GM21360 (cell line): Measurements from ENCODE around the gene GDI2.
"Not testable (repeated sequence)": the region's sequence is repeated elsewhere in the genome, so short reads cannot be mapped to it uniquely, and the experiment has no call there.

Experiments
- ATAC-seq: cut with Tn5 transposase; IDR thresholded peaks from one replicate; pipeline ENCODE4 v1.9.1; 2021; ENCODE audit warnings: mild to moderate bottlenecking, moderate library complexity; ENCODE audit not compliant: unreplicated experiment

GDI2 gene

DNA sequence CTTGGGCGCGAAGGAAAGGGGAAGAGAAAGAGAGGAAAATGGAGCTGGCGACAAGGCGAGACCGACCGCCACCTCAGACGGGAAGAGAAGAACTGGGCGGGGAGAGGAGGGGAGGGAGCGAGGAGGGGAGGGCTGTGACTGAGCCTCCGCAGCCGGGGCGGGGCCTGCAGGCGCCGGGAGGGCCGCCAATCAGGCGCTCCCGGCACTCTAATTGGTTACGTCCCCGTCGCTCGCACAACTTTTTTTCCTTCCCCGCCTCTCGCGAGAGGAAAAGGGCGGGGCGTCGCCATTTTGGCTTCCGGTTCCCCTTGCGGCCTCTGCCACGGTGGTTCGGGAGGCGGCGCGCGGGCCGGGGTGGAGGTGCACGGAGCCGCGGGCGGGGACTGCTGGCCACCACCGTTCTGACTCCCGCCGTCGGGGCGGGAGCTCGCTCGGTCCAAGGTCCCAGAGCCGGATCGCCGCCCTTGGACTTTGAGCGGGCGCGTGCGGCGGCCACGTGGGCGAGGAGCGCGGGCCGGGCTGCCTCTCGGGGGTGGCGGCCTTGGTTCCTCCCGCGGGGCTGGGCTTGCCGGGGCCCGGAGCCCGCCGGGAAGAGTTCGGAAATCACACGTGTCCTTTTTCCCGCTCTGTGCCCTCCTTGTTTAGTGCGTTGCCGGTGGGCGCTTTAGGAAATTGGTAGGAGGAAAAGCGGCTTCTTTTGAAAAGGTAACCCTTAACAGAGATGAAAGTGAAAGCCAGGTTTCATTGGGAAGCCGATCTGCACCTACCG, at the start of gene GDI2:
GDI2 (minus strand) TSS at position 94 of the 769 bp plus-strand sequence. CDS start 176 bp downstream, outside the sequence.
- ATAC-seq, result peak; percentile 70

DNA sequence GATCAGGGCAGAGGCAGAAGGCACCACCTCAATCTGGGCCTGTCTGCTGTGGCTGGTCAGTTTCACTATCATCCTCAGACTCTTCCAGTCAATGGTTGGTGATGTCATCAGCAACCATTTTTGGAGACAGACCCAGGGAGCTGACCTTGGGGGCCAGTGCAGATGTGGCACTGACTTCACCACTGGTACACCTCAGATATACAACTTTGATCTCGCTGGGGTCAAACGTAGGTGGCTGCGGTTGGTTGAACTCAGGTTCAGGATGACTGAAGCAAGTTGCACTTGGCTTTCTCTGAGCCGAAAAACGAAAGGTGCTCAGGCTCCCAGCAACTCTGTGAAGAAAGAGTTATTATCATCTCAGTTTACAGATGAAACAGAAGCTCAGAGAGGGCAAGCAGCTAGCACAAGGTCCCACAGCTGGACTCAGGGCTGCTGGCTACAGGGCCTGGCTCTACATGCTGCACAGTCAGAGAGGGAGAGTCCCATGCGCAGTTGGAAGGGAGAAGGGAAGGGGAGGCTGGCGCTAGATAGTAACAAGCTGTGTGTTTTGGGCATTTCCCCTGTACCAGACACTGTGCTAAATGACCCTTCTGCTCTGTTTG, 49.2 kb upstream of the GDI2 start:
- peak; percentile 95 for ATAC-seq

DNA sequence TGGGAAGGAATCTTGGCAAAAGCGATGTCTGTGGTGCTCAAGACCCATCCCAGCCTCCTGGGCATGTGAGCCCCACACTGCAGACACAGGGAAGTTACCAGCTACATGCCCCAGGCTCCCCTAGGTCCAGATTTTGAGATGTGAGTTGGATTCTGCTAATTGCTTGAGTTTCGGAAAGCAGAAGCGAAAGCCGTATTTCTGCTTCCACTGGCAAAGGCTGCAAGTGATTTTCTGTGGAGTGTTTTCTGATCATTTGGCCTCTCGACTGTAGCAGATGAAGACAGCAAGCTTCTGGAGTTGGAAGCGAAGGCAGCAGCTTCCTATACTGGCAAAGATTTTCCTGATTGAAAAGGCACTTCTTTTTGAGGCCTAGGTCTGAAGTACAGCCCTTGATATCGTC, 46.8 kb upstream of the GDI2 start:
- ATAC-seq, result no peak

DNA sequence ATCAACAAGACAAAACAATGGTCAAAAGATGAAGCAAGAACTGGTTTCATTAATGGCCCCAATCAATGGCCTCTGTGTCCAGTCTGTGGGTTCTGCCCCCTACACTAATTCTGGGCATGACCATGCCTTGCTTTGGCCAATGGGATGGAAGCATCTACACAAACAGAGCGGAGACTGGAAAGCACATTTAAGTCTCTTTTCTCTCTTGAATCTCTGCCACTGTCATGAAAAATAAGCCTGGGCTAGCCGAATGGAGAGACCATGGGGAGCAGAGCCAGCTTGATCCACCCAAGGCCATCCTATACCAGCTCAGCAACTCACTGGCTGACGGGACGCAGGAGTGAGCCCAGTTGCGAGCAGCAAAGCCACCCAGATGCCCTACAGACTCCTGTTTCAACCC, 45.6 kb upstream of the GDI2 start:
- ATAC-seq, result no peak

DNA sequence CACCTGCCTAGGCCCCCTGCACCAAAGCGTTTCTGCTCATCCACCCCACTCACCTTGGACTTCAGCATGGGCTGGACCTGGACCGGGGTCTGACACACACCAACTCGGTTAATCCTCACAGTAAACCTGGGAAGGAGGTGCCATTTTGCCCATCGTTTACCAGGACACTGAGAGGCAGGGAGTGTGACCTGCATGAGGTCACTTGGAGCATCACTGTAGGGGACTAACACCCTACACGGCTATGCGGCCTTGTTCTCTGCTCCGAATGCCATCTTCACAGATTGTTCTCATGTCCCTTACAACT, 43.4 kb upstream of the GDI2 start:
- ATAC-seq, result no peak

DNA sequence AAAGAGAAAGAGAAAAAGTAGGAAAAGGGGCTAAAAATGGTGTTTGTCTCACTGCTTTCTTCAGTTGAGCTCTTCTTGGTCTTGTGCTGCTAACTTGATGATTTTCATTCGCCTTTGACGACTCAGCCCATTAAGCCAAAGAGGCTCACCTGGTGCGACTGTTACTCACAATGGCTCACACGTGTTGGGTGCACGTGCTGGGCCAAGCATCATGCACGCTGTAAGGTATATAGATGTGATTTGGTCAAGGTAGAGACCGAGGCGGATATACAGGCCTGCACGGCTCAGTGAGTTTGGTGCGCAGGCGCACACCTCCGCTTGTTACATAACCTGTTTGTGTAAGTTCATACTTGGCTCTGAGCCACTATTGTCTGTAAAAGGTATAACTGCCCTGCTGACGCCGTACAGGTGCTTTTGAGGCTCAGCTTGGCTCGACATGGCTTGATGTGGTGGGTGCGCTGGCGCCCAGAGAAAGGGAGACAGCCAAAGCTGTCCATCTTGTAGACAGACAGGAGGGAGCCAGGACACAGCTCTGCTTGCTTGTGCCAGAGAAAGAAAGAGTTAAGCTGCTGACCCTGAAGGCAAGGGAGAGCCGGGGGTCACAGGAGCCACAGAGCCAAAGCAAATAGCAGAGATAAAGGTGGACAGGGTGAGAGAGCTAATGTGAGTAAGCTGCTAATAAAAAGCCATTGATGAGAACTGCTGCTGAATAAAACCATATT, 42.9 kb upstream of the GDI2 start:
- ATAC-seq, result no peak

DNA sequence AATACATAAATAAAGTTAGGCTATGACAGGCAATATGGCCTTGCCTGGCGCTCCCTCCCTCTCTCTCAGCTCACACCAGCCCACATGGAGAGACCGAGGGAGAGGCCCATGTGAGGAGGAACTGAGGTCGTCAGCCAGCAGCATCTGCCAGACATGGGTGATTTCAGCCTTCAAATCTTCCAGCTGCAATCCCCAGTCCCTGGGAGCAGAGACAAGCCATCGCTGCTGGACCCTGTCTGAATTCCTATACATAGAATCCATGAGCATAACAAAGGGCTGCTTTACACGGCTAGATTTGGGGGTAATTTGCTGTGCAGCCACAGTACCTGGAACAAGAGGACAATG, 40.9 kb upstream of the GDI2 start:
- ATAC-seq, result no peak

DNA sequence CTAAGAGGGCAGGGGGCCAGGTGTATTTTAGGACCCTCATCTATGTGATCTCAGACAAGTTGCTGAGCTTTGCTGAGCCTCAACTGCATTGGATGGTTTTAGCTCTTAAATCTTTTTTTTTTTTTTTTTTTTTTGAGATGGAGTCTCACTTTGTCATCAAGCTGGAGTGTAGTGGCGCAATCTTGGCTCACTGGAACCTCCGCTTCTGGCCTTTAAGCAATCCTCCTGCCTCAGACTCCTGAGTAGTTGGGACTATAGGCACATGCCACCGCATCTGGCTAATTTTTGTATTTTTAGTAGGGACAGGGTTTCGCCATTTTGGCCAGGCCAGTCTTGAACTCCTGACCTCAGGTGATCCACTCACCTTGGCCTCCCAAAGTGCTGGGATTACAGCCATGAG, 33.4 kb upstream of the GDI2 start:
- not testable (repeated sequence) for ATAC-seq

DNA sequence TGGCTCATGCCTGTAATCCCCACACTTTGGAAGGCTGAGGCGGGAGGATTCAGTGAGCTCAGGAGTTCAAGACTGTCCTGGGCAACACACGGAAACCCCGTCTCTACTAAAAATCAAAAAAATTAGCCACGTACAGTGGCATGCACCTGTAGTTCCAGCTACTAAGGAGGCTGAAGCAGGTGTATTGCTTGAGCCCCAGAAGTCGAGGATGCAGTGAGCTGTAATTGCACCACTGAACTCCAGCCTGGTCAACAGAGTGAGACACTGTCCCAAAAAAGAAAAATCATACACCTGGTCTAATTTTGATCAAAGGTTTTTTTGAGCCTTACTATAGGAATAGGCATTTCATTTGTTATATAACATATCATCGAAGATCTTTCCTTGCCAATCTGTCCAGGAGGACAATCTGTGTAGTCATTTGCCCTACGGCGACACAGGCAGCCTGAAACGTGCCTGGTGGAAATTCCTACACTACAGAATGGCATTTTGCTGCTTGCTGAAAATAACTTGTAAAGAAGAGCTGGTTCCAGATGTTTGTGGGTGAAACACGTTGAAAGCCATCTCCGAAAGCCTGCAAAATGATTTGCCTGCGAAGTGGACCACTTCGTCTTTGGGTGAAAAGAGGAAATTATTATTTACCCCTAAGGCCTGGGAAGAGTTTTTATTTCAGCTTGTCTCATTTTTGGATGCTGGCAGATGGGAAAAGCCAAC, 31.3 kb upstream of the GDI2 start:
- no peak for ATAC-seq

DNA sequence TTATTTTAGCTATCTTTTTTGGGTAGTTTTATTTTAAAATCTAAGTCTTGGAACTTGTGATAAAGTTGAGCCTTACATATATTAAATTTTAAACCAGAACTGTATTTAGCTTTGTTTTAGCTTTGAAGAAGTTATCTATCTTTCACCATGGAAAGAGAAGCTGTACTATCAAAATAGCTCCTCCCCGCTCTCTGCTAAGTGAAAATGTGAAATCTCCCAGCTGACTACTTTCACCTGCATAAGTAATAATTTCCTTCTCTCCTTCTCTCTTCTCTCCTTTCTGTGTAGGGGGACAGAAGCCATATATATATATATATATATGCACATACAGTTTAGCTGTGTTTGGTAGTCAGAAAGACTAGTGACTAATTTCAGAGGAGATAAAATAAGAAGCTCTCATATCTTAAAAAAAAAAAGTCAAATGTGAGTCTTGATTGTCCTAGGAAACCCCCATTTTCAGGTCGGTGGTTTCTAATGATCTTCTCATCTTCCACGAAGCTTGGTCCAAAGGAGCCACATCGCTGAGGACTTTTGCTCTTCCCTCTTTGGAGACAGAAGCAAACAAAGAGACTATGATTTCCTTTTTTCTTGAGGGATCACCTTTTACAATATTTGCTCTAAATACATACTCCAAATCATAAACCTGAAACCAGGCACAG, 30.6 kb upstream of the GDI2 start:
- ATAC-seq, result no peak

DNA sequence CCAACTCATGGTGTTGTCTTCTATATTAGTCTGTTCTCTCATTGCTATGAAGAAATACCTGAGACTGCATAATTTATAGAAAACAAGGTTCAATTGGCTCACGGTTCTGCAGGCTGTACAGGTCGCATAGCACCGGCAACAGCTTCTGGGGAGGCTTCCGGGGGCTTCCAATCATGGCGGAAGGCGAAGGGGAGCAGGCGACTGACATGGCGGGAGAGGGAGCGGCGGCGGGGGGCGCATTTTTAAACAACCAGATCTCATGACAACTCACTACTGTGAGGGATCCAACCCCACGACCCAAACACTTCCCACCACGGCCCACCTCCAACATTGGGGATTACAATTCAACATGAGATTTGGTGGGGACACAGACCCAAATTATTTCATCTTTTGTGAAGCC, 28.7 kb upstream of the GDI2 start:
- no peak for ATAC-seq

DNA sequence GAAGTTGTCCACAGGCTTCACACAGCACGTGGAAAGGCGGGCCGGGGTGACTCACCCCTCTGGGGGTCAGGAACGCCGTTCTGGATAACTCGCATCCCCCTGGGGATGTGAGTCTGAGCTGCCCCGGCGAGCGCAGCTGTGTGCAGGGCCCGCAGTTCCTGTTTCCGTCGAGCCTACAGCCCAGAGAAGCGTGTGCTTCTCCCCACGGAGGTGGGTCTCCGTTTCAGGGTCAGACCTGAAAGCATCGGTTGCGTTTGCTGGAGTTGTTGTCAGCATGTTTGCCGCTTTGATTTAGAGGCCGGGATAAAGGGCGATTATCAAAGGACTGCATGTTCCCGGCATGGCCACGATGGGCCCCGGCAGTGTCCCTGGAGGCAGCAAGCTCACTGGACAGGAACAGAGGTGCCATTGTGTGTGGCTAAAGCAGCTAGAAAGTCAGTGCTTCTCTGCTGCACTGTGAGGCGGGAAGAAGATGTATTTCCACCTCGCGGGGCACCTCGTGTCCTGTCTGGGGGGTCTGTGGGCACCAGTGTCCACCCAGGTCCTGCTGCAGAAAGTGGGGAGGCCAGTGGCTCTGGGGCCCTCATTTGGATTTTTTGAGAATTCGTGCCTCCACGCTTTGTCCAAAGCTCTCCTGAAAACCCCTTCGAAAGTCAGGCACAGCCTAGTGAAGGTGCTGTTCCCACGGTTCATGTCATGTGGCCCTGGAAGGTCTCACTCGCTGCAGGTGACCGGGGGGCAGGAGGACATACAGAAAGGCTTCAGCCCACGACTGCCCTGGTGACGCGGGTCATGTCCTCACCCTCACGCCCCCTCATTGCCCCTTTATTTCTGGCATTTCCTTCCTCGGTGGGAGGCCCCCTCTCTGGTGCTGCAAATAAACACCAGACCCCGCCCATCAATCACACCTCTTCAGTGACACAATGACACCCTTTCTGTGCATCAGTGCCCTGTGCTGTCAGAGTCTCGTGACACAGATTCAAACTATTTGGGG, 27.4 kb upstream of the GDI2 start:
- peak; percentile 58 for ATAC-seq

DNA sequence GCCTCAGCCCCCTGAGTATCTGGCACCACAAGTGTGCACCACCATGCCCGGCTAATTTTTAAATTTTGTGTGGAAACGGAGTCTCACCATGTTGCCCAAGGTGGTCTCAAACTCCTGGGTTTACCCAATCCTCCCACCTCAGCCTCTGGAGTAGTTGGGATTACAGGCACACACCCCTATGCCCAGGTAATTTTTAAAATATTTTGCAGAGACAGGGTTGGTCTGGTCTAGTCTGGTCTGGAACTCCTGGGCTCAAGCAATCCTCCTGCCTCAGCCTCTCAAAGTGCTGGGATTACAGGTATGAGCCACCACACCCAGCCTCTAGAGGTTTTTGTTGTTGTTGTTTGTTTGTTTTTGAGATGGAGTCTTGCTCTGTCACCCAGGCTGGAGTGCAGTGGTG, 22.9 kb upstream of the GDI2 start:
- ATAC-seq, result not testable (repeated sequence)

DNA sequence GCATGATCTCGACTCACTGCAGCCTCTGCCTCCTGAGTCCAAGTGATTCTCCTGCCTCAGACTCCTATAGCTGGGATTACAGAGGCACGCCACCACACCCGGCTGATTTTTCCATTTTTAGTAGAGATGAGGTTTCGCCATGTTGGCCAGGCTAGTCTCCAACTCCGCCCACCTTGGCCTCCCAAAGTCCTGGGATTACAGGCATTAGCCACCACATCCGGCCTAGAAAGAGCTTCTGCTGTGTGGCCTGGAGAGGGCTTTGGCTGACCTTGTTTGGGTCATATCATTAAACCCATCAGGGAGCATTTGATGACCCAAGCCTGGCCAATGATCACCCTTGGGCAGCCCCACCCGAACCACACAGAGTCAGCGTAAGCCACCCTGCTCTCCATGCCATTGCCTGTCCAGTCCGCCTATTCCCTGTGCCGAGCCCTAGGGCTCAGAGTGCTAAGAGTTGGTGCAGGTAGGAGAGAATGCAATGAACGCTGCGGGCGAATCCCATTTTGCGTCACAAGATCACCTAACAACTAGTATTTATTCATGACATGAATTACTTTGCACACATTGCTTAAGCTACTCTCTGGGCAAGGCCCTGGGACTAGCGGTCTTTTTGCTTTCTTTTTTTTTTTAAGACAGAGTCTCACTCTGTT, 22.3 kb upstream of the GDI2 start:
- no peak for ATAC-seq

DNA sequence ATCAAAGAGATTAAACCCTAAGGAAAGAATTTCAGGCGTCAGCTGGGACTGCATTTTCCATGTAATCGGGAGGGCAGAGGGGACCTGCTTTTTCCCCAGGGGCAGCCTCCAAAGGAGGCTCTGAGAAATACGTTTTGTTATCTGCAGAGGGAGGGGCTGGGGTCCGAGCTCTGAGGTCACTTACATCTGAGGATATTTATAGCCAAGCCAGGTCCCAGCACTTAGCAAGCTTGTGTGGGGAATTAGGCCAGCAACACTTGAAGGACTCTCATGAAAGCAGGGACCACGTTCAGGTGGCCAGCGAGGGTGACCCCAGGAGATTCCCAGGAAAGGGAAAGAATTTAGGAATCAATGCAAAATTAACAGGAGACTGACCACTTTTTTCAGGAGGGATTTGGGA, 20.6 kb upstream of the GDI2 start:
- no peak for ATAC-seq

DNA sequence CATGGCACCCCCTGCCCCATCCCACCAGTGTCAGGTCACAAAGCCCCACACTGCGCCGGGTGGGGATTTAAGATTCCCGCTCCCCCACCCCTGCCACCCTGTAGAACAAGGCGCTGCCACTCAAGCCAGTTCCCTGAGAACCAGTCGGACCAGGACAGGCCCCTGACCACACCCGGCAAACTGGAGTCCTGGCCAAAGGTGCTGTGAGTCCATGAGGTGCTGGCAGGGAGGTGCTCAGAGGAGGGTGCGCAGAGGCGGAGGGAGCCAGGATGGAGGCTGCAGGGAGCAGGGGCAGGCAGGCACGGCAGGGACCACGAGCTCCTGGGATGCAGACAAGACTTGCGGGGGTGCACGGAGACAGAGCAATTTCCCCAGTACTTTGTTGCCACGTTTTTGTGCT, 19.7 kb upstream of the GDI2 start:
- ATAC-seq, result no peak

DNA sequence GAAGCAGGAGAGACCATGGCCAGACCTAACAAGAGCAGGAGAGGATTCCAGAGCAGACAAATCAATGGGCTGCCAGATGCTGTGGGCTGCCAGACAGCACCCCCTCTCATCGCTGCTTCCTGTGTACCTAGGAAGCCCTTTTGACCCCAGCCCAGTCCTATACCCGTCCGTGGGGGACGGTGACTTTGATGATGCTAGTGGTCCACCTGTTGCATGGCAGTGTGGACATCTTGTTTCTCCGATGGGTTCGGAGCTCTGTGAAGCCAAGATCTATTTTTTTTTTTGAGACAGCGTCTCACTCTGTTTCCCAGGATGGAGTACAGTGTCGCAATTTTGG, 18.2 kb upstream of the GDI2 start:
- no peak for ATAC-seq

DNA sequence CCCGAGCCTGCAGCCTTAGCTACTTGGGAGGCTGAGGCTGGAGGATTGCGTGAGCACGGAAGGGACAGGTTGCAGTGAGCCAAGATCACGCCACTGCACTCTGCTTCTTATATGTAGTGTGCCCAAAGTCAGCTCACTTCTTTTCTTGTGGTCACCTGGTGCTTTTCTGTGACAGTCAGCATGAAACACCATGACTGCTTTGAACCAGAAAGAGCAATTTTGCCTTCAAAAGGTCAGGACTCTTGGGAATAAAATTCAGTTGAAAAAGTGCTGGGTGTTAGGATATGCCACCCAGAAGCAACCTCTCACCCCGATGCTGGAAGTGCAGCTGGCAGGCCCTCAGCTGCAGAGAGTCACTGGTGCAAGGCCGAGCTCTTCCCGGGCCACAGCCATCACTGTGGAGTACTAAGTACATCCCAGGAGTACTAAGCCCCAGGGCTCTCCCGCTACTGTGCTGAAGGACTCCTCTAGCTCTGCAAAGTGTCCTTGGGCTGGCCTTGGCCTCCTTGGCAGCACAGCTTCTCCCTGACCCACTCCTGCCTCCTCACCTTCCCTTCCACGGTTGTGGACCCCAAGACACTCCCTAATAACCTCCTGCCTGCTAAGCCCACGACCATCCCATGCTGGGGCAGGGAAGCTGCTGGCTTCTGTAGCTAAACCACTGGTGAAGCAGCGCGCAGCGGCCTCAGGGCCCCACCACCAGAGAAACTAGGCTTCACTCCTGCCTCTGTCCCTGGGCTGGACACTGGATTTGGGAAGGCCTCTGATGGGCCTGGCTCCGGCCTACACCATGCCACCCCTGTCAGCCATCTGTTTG, 17.6 kb upstream of the GDI2 start:
- no peak for ATAC-seq

DNA sequence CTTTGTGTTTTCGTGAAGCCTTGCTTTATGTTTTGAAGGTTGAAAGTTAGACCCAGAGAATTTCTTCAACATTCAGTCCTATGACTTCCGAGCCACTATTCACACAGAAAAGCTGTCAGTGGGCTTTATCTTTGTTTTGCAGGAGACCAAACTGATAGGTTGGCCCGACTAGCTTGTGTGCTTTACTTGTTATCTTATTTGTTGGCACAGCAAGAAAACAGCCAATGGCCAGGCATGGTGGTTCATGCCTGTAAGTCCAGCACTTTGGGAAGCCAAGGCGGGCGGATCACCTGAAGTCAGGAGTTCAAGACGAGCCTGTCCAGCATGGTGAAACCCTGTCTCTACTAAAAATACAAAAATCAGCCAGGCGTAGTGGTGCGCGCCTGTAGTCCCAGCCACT, 16.0 kb upstream of the GDI2 start:
- no peak for ATAC-seq
